ENCODE results near the gene EXOG.
A peak's percentile ranks its signal among the peaks of the same experiment; 100 is the strongest.

The EXOG gene

GRCh38 chr3:38507120-38507519 lies 11.0 kb downstream of the EXOG start:
- no peak overlapping the region for H3K4me3 ChIP-seq (ENCODE audit: low read length)
- DNase-seq (ENCODE audit: low read depth), result no peak
- no peak for TF ChIP-seq CTCF (IDR thresholded peaks at IDR 0.05; ENCODE audit: insufficient read depth, low read depth, low read length, missing control alignments)

GRCh38 chr3:38509732-38510131 lies 13.6 kb downstream of the EXOG start:
- no peak for DNase-seq (ENCODE audit: low read depth)
- no peak for TF ChIP-seq CTCF (IDR thresholded peaks at IDR 0.05; ENCODE audit: insufficient read depth, low read depth, low read length, missing control alignments)
- no peak overlapping the region for H3K4me3 ChIP-seq (ENCODE audit: low read length)

GRCh38 chr3:38510631-38511030 lies 14.5 kb downstream of the EXOG start:
- no peak overlapping the region for H3K4me3 ChIP-seq (ENCODE audit: low read length)
- peak; percentile 60 for DNase-seq (ENCODE audit: low read depth)
- TF ChIP-seq CTCF (IDR thresholded peaks at IDR 0.05; ENCODE audit: insufficient read depth, low read depth, low read length, missing control alignments), result no peak

GRCh38 chr3:38511546-38511945 lies 15.4 kb downstream of the EXOG start:
- TF ChIP-seq CTCF (IDR thresholded peaks at IDR 0.05; ENCODE audit: insufficient read depth, low read depth, low read length, missing control alignments), result no peak
- DNase-seq (ENCODE audit: low read depth), result no peak
- no peak overlapping the region for H3K4me3 ChIP-seq (ENCODE audit: low read length)

- no peak for DNase-seq (ENCODE audit: low read depth)
- H3K4me3 ChIP-seq (ENCODE audit: low read length), result no peak overlapping the region
- no peak for TF ChIP-seq CTCF (IDR thresholded peaks at IDR 0.05; ENCODE audit: insufficient read depth, low read depth, low read length, missing control alignments)
These were observed 19.2 kb downstream of the EXOG start for GRCh38 chr3:38515367-38515766.

GRCh38 chr3:38516669-38517068 lies 20.5 kb downstream of the EXOG start:
- TF ChIP-seq CTCF (IDR thresholded peaks at IDR 0.05; ENCODE audit: insufficient read depth, low read depth, low read length, missing control alignments), result no peak
- peak; percentile 36 for DNase-seq (ENCODE audit: low read depth)
- H3K4me3 ChIP-seq (ENCODE audit: low read length), result no peak overlapping the region

GRCh38 chr3:38519000-38519399 lies 22.9 kb downstream of the EXOG start:
- no peak overlapping the region for H3K4me3 ChIP-seq (ENCODE audit: low read length)
- DNase-seq (ENCODE audit: low read depth), result peak; percentile 33
- no peak for TF ChIP-seq CTCF (IDR thresholded peaks at IDR 0.05; ENCODE audit: insufficient read depth, low read depth, low read length, missing control alignments)

Measured in epithelial cell of esophagus (primary cell).